ENCODE results near the gene HEXA.

HEXA gene

GRCh38 chr15:72318408-72318942 is 57.3 kb downstream of the HEXA start:
- no peak for DNase-seq

- DNase-seq, result no peak
These were observed 60.0 kb downstream of the HEXA start for GRCh38 chr15:72315706-72316370.

GRCh38 chr15:72313881-72314280 is 61.9 kb downstream of the HEXA start:
- no peak for DNase-seq

- no peak for DNase-seq
These were observed 62.4 kb downstream of the HEXA start for GRCh38 chr15:72313448-72313840.

- DNase-seq, result no peak
These were observed 63.0 kb downstream of the HEXA start for GRCh38 chr15:72312605-72313447.

- no peak for DNase-seq
These were observed 68.8 kb downstream of the HEXA start for GRCh38 chr15:72307026-72307425.

- no peak for DNase-seq
These were observed 69.5 kb downstream of the HEXA start for GRCh38 chr15:72306211-72306785.

GRCh38 chr15:72304596-72304995 is 71.2 kb downstream of the HEXA start:
- no peak for DNase-seq

- DNase-seq, result no peak
These were observed 72.9 kb downstream of the HEXA start for GRCh38 chr15:72302955-72303354.
